Hematopoietic multipotent progenitor cell treated with erythropoietin and hydrocortisone succinate and interleukin-3 and kit ligand, for 17 days (in vitro differentiated cells): ENCODE measurements around the gene POFUT2.

Experiments
- DNase-seq: peaks from one replicate; pipeline ENCODE4 v3.0.0-alpha.2; 2015; ENCODE audit warnings: low spot score

POFUT2 gene

DNA sequence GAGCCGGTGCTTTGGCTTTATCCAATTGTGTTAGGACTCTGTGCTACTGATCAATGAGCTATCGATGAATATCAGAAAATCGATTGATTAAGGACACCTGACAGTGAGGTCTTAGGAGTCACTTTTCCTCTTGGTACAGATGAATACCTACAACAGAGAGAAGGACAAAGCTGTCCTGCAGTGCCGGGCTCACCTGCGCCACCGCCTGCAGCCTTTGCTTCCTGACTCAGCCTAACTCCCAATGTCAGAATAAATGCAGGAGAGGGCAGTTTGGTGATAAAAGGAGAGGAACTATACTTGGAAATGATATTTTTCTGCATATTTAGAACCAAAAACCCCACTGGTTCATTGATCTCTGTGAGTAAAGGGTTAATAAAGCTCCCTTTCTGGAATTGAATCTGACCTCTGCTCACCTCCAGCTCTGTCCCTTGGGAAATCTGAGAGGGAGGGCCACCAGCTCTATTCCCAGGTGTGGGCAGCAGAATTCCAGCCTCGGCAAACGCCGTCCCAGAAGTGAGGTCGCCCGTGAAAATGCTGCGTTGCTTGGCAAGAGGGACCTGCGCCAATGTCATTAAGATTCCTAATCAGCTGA is 39.3 kb downstream of the POFUT2 start:
- DNase-seq = no peak

GRCh38 chr21:45246386-45247320 is 41.0 kb downstream of the POFUT2 start:
- no peak for DNase-seq

DNA sequence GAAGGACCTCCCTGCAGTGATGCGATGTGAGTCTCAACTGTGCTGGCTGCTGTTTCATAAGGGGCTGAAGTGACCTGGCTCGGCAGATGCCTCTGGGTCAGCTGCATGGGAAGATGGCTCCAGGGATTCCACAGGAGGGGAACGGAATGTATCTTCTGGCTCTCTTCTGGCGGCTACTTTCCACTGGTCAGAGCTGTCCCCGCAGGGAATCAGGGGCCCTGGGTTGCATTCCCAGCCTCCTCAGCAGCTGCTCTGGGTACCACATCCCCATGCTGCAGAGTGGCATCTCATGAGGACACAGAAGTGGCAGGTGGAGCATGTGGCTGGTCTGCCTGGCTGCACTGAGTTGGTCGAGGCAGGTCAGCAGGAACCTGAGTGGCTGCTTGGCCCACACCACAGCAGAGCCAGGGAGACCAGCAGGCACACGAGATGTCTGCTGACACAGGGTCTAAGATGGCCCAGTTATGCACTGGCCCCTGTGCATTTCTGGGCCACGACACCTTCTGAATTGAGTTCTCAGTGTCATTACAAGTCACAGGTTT is 42.8 kb downstream of the POFUT2 start:
- no peak for DNase-seq

- DNase-seq = no peak
These were observed 44.1 kb downstream of the POFUT2 start for GRCh38 chr21:45243603-45244002.

- no peak for DNase-seq
These were observed 46.3 kb downstream of the POFUT2 start for GRCh38 chr21:45241357-45241756.

DNA sequence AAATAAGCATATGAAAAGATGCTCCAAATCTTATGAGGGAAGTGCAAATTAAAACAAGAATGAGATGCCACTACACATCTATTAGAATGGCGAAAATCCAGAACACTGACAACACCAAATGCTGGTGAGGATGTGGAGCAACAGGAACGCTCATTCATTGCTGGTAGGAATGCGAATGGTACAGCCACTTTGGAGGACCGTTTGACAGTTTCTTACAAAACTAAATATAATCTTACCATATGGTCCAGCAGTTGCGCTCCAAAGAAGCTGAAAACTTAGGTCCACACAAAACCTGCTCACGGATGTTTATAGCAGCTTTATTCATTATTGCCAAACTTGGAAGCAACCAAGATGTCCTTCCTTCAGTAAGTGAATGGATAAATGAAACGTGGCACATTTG is 50.3 kb downstream of the POFUT2 start:
- DNase-seq = no peak

DNA sequence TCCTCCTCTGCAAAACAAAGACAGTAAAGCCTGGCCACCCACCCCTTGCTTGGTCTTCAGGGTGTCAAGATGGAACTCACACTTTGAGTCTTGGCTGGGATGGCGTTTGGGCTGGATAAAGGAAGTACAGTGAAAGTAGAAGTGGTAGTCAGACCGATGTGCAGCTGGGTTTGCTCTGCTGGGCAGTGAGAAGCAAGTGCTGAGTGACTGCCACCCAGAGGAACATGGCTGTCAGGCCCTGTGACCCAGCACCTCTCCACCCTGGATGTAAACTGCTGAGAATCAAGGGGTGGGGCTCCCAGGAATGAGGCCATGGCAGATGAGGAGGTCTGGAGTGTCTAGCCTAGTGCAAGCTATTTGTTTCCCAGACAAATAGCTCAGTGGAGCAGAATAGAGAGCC is 51.2 kb downstream of the POFUT2 start:
- DNase-seq = no peak

- no peak for DNase-seq
These were observed 52.2 kb downstream of the POFUT2 start for GRCh38 chr21:45235488-45235887.

DNA sequence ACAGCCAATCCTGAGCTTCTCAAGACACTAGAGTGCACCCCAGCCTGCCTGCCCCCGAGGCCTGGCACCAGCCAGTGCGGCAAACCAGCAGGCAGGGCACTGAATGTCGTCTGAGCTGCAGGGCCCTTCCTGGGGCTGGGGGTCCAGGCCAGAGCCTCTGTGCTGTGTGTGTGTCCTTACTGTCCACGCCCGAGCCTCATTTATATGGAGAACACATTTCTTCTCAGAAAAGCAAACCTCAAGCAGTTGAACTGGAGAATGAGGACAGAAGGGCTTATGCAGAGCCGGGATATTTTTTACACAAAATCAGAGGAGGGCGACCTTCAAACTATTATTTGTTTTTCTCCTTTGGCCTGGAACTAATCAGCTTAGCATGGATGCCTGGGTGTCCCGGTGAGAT is 52.7 kb downstream of the POFUT2 start:
- DNase-seq = no peak

DNA sequence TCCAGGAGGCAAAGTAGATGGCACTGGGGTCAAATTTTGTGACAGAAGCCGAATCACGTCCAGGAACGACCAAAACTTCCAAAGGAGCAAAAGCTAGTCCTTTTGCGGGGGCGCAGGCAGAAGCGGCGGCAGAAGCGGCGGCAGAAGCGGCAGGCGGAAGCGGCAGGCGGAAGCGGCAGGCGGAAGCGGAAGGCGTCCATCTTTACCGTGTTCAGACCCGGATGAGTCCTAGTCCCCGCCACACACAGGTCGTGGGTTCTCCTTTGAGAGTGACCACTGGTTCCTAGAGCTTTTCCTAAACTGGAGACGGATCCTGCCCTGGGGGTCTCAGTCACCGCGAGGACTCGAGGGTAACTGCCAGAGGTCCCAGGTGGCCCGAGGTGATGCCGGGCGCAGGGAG is 53.6 kb downstream of the POFUT2 start:
- no peak for DNase-seq

DNA sequence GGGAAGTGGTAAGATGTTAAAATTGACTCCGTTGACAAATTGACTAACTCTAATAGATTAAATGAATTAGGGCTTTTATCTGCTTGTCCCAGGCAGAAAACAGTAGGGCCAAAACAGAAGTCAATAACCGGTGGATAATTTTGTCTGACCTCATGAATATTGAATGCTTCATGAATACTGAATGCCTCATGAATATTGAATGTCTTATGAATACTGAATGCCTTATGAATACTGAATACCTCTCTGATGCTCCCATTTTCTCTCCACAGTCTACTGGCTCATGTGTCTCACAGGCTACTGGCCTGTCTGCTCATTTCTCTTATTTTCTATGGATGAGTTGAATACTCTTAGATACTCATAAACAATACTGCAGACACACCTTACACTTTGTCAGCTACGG is 56.0 kb downstream of the POFUT2 start:
- DNase-seq = no peak

DNA sequence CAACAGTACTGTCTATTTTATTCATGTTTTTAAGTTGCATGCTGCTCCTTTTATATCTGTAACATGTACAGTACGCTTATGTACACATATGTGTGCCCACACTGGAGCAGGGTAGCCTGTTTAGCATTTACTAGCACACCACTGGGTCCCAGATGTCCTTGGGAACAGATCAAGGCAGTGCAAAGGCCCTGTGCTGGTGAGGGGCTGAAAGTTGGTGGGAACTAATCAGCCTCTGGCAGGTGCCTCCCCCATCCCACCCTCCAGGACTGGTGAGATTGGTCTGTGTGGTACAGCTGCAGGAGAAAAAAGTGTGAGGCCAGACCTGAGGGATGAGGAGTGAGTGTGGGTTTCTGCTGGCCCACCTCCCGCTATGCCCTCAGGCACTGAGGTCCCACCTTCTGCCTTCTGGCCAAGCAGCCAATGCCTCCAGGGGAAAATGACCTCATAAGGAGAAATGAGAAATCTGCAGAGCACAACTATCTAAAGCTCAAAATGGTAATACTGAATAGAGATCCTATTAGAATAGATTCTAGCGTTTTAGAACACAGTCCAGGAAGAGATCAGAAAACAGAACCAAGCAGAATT is 58.9 kb downstream of the POFUT2 start:
- no peak for DNase-seq

DNA sequence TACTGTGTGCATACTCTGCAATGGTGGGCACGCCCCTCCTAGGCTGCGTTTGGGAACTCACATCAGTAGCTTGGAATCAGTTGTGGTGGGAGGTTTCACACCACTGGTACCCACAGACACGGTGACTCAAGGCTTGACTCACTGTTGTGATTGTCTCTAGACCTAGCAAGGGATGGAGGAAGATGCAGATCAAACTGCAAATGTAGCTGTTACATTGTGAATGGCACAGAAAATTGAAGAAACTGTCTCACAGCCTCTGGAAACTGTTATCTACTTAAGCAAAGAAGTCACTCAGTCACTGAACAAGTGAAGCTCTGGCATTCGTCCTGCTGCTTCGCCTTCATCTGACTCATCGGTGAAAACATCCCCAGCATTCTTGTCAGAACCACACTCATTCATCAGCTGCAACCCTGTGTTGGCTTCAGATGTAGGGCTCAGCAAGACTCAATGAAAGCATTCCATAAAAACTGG is 59.5 kb downstream of the POFUT2 start:
- DNase-seq = no peak

DNA sequence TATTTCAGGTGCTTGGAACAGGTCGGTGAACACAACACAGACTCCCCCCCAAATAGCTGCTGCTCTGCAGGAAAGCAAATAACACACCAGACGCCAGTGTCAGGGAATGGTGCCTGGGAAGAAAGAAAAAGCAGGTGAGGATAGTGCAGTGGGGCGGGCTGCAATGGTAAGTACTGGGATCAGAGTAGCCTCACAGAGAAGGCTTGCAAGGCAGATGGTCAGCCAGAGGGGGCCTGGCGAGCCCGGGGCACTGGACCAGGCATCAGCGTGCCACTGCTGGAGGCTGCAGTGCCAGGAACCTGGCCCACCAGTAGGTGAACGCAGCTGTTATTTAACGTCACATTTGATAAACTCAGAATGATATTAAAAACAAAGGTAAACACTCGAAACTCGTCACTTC is 60.0 kb downstream of the POFUT2 start:
- no peak for DNase-seq

- no peak for DNase-seq
These were observed 61.0 kb downstream of the POFUT2 start for GRCh38 chr21:45226540-45227326.

GRCh38 chr21:45225741-45226327 is 61.9 kb downstream of the POFUT2 start:
- no peak for DNase-seq

- DNase-seq = no peak
These were observed 62.5 kb downstream of the POFUT2 start for GRCh38 chr21:45225041-45225740.

DNA sequence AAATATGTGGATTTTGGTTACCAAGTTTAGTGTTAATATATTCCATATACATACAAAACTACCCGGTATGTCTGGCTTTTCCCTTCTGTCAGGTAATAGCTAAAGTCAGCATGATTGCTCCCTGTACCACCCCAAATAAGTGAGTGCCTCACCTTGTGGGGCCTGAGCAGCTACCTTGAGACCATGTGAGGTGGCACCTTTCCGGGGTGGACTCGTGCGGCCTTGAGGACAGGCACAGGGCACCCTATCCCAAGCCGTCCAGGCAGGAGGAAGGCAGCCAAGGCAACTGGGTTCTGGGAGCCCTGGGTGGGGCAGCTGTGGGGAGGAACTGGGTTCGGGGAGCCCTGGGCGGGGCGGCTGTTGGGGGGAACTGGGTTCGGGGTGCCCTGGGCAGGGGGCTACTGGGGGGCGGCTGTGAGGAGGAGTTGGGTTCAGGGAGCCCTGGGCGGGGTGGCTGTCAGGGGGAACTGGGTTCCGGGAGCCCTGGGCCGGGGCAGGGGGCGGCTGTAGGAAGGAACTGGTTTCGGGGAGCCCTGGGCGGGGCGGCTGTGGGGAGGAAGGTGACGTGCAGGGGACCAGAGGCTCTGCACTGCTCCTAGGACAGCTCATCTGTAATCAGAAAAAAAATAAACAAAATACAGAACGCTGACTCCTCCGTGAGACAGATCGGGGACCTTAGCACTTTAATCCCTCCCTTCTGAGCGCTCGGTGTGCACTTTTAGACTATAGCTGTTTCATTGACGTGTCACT is 63.3 kb downstream of the POFUT2 start:
- DNase-seq = no peak

- DNase-seq = no peak
These were observed 64.2 kb downstream of the POFUT2 start for GRCh38 chr21:45223236-45224185.
